Sigmoid colon (tissue), 4 donors: Measurements from ENCODE around the gene TLCD1.

Experiments used
- EP300 ChIP-seq, 4 donors: sonication (generic); formaldehyde crosslinking; IDR thresholded peaks; one replicate each; pipeline ENCODE4 v1.6.1; 2017; ENCODE audit warnings: antibody characterized with exemption in 4 of 4
- POLR2A ChIP-seq, 2 donors: fragments of 450-650 bp; IDR thresholded peaks; one replicate each; pipeline ENCODE4 v1.6.1; 2016; ENCODE audit warnings: antibody characterized with exemption in 2 of 2, mild to moderate bottlenecking in 2 of 2, moderate library complexity in 2 of 2
- POLR2AphosphoS5 ChIP-seq, 4 donors: sonication (generic); formaldehyde crosslinking; IDR thresholded peaks; one replicate each; pipeline ENCODE4 v1.6.1; 2017; ENCODE audit warnings: antibody characterized with exemption in 4 of 4
- TF ChIP-seq, protein P1 (sequence below), 4 experiments: fragments of 450-650 bp in 3 of 4; fragments of 200-600 bp in 1 of 4; IDR thresholded peaks; one replicate each; pipeline ENCODE4 v1.5.1; 2016 to 2019; ENCODE audit warnings: antibody characterized with exemption in 4 of 4, mild to moderate bottlenecking in 3 of 4, moderate library complexity in 2 of 4

DNA sequence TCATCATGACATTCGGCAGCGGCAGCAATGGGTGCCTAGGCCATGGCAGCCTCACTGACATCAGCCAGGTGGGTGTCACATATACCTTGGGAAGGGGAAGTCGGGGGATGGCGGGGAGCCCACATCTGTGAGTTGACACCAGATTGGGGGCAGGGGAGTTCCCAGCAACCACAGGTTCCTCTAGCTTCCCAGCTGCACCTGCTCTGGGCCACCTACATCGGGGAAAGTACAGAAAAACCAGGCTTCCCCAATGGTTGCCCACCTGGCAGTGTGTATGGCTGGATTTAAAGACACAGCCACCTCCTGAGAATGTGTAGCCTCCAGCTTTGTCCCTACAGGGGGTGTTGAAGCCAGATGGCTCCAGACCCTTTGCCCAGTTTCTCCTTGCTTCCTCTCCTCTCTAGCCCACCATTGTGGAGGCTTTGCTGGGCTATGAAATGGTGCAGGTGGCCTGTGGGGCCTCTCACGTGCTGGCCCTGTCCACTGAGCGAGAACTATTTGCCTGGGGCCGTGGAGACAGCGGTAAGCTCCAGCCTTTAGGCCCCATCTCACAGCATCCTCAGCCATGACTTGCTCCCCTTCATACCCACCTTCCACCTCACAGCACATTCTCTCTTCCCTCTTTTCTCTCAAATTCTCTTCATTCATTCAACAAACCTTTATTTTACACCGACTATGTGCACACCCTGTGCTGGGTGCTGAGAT is 12.8 kb upstream of the TLCD1 start:
- TF ChIP-seq, protein P1, sequence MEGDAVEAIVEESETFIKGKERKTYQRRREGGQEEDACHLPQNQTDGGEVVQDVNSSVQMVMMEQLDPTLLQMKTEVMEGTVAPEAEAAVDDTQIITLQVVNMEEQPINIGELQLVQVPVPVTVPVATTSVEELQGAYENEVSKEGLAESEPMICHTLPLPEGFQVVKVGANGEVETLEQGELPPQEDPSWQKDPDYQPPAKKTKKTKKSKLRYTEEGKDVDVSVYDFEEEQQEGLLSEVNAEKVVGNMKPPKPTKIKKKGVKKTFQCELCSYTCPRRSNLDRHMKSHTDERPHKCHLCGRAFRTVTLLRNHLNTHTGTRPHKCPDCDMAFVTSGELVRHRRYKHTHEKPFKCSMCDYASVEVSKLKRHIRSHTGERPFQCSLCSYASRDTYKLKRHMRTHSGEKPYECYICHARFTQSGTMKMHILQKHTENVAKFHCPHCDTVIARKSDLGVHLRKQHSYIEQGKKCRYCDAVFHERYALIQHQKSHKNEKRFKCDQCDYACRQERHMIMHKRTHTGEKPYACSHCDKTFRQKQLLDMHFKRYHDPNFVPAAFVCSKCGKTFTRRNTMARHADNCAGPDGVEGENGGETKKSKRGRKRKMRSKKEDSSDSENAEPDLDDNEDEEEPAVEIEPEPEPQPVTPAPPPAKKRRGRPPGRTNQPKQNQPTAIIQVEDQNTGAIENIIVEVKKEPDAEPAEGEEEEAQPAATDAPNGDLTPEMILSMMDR (IDR thresholded peaks at IDR 0.05), result no peak
- TF ChIP-seq EP300 (IDR thresholded peaks at IDR 0.05) (no peak), POLR2AphosphoS5 (IDR thresholded peaks at IDR 0.05) (no peak), POLR2A (IDR thresholded peaks at IDR 0.05) (no peak)
